ENCODE data around the gene NECAB3. TPM values are rescaled to one million over a fixed set of nuclear protein-coding genes. Genes with fewer than 3 reads are reported as not detected.

The NECAB3 gene
- total RNA-seq, 2 donors from 2014 or later, result 47.4 to 59.9 TPM

Other genes with a start within 250 kb of the NECAB3 start
- 100 to 1,000 TPM; 134 to 148 TPM for gene SNTA1, start 230.7 kb downstream of the NECAB3 start, total RNA-seq
- gene CBFA2T2, start 184.3 kb downstream of the NECAB3 start, total RNA-seq, result 10 to 100 TPM in 1 of 2 donors, 1 to 10 TPM in 1; 8.3 to 10.7 TPM
- gene C20orf144, start 12.1 kb downstream of the NECAB3 start, total RNA-seq, result under 1 TPM in 1 of 2 donors, not detected in 1; 0.29 TPM
- gene ACTL10, start 7.5 kb downstream of the NECAB3 start, total RNA-seq, result under 1 TPM; 0.47 to 0.81 TPM
- gene E2F1, start 12.0 kb upstream of the NECAB3 start, total RNA-seq, result 1 to 10 TPM; 1.6 to 3.7 TPM
- gene PXMP4, start 45.9 kb upstream of the NECAB3 start, total RNA-seq, result 10 to 100 TPM in 1 of 2 donors, 1 to 10 TPM in 1; 6.7 to 12.6 TPM
- 1 to 10 TPM; 1.1 to 2.0 TPM for gene ZNF341, start 57.6 kb upstream of the NECAB3 start, total RNA-seq
- gene CHMP4B, start 136.9 kb upstream of the NECAB3 start, total RNA-seq, result 10 to 100 TPM; 82.2 to 97.7 TPM